SK-N-MC (cell line): Measurements from ENCODE around the gene TTC31.

ENCODE experiments used
- EZH2 ChIP-seq: fragments of 200-600 bp; sonication (generic); IDR thresholded peaks from one replicate; pipeline ENCODE4 v1.6.1; 2017; ENCODE audit warnings: antibody characterized with exemption
- FOXP2 ChIP-seq: optimal IDR thresholded peaks from 2 replicates; pipeline ENCODE3; 2011; ENCODE audit warnings: mild to moderate bottlenecking, moderate library complexity; ENCODE audit not compliant: insufficient read depth; ENCODE audit errors: extremely low read length, control extremely low read depth
- POLR2AphosphoS5 ChIP-seq: IDR thresholded peaks from 2 replicates; pipeline ENCODE4 v1.6.1; 2012; ENCODE audit warnings: mild to moderate bottlenecking, low read depth, low read length, borderline replicate concordance

DNA sequence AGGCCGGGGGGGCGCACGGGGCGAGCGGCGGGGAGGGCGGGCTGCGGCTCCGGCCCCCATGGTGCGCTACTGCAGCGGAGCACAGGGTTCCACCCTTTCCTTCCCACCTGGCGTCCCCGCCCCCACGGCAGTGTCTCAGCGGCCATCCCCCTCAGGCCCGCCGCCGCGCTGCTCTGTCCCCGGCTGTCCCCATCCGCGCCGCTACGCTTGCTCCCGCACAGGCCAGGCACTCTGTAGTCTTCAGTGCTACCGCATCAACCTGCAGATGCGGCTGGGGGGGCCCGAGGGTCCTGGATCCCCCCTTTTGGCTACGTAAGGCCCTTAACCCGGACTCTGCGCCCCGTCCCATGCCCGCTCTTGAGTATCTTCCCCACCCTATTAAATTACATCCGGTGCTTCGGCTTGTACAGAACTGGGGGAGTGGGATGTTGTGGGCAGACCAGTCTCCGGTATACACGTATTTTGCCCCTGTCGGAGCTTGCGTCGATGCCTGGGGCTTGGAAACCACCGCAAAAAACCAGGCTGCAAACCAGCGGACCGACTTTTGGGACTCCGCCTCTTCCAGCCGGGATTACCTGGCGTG lies 25.2 kb upstream of the TTC31 start:
- TF ChIP-seq POLR2AphosphoS5 (peak; percentile 69; the same call in 1 of the 2 replicates), EZH2 (no peak), FOXP2 (no peak)
